ENCODE data around the gene ADARB2.

The ADARB2 gene

GRCh38 chr10:1241973-1242935 lies 495.1 kb downstream of the ADARB2 start:
- no peaks in the 10 kb centered on the region for H3K9me2 ChIP-seq (replicated peaks; ENCODE audit: control insufficient read depth, low read length)
- no peaks in the 10 kb centered on the region for H4K20me1 ChIP-seq (ENCODE audit: control insufficient read depth, insufficient read depth, low read depth, low read length)
- H3K4me1 ChIP-seq (ENCODE audit: control insufficient read depth, low read length), result no peaks in the 10 kb centered on the region
- no peak overlapping the region for H3K27ac ChIP-seq (ENCODE audit: low read depth, low read length)
- no peaks in the 10 kb centered on the region for H3F3A ChIP-seq (ENCODE audit: control insufficient read depth, insufficient read depth)
- no peak overlapping the region for H3K4me3 ChIP-seq (ENCODE audit: low read length)
- H3K27me3 ChIP-seq (ENCODE audit: control insufficient read depth, low read length), result no peaks in the 10 kb centered on the region
- no peaks in the 10 kb centered on the region for H3K36me3 ChIP-seq (ENCODE audit: control insufficient read depth, low read length)
- no peaks in the 10 kb centered on the region for H3K79me2 ChIP-seq (ENCODE audit: control insufficient read depth, low read length)
- no peak overlapping the region for H3K4me2 ChIP-seq (ENCODE audit: low read length)
- no peak for TF ChIP-seq EZH2phosphoT487 (IDR thresholded peaks at IDR 0.05; ENCODE audit: borderline replicate concordance, low read length)
- no peak for TF ChIP-seq CTCF (IDR thresholded peaks at IDR 0.05; ENCODE audit: low read depth, low read length, poor library complexity, severe bottlenecking)
- H3K9me3 ChIP-seq (ENCODE audit: control insufficient read depth, insufficient read depth, low read length), result peaks cover 6% of the 10 kb centered on the region; the same call in 1 of the 2 replicates

GRCh38 chr10:1241322-1241890 lies 495.9 kb downstream of the ADARB2 start:
- no peak overlapping the region for H3K27ac ChIP-seq (ENCODE audit: low read depth, low read length)
- H4K20me1 ChIP-seq (ENCODE audit: control insufficient read depth, insufficient read depth, low read depth, low read length), result no peaks in the 10 kb centered on the region
- H3K9me3 ChIP-seq (ENCODE audit: control insufficient read depth, insufficient read depth, low read length), result peaks cover 6% of the 10 kb centered on the region; the same call in 1 of the 2 replicates
- TF ChIP-seq CTCF (IDR thresholded peaks at IDR 0.05; ENCODE audit: low read depth, low read length, poor library complexity, severe bottlenecking) (no peak), EZH2phosphoT487 (IDR thresholded peaks at IDR 0.05; ENCODE audit: borderline replicate concordance, low read length) (no peak)
- H3F3A ChIP-seq (ENCODE audit: control insufficient read depth, insufficient read depth), result no peaks in the 10 kb centered on the region
- no peak overlapping the region for H3K4me2 ChIP-seq (ENCODE audit: low read length)
- no peaks in the 10 kb centered on the region for H3K9me2 ChIP-seq (replicated peaks; ENCODE audit: control insufficient read depth, low read length)
- H3K27me3 ChIP-seq (ENCODE audit: control insufficient read depth, low read length), result no peaks in the 10 kb centered on the region
- H3K4me1 ChIP-seq (ENCODE audit: control insufficient read depth, low read length), result no peaks in the 10 kb centered on the region
- no peaks in the 10 kb centered on the region for H3K79me2 ChIP-seq (ENCODE audit: control insufficient read depth, low read length)
- no peaks in the 10 kb centered on the region for H3K36me3 ChIP-seq (ENCODE audit: control insufficient read depth, low read length)
- no peak overlapping the region for H3K4me3 ChIP-seq (ENCODE audit: low read length)

DNA sequence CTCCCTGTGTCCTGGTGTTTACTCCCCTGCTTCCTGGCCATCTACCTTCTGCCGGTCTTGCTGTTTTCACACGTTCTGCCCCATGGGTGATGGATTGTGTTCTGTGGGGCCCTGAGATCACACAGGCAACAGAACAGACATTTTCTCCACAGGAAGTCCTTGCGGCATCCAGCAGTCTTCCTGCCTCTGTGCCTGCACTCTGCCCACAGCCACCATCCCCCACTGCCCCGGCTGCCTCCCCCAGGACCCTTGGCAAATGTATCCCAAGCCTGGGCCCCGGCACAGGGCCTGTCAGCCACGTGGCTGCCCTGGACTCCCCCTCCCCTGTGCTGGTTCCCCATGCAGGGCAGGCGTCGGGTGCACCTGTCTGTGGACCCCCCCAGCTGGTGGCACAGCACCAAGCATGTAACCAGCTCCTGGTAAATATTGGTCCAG lies 497.0 kb downstream of the ADARB2 start:
- H4K20me1 ChIP-seq (ENCODE audit: control insufficient read depth, insufficient read depth, low read depth, low read length), result no peaks in the 10 kb centered on the region
- no peaks in the 10 kb centered on the region for H3K79me2 ChIP-seq (ENCODE audit: control insufficient read depth, low read length)
- no peaks in the 10 kb centered on the region for H3K4me1 ChIP-seq (ENCODE audit: control insufficient read depth, low read length)
- no peaks in the 10 kb centered on the region for H3K27me3 ChIP-seq (ENCODE audit: control insufficient read depth, low read length)
- no peaks in the 10 kb centered on the region for H3K36me3 ChIP-seq (ENCODE audit: control insufficient read depth, low read length)
- no peak overlapping the region for H3K4me2 ChIP-seq (ENCODE audit: low read length)
- TF ChIP-seq EZH2phosphoT487 (IDR thresholded peaks at IDR 0.05; ENCODE audit: borderline replicate concordance, low read length), result no peak
- no peak for TF ChIP-seq CTCF (IDR thresholded peaks at IDR 0.05; ENCODE audit: low read depth, low read length, poor library complexity, severe bottlenecking)
- H3K9me3 ChIP-seq (ENCODE audit: control insufficient read depth, insufficient read depth, low read length), result peaks cover 6% of the 10 kb centered on the region; the same call in 1 of the 2 replicates
- H3K27ac ChIP-seq (ENCODE audit: low read depth, low read length), result no peak overlapping the region
- no peaks in the 10 kb centered on the region for H3F3A ChIP-seq (ENCODE audit: control insufficient read depth, insufficient read depth)
- no peak overlapping the region for H3K4me3 ChIP-seq (ENCODE audit: low read length)
- no peaks in the 10 kb centered on the region for H3K9me2 ChIP-seq (replicated peaks; ENCODE audit: control insufficient read depth, low read length)

All from DOHH2 (cell line).